GM10266 (cell line): Measurements from ENCODE around the gene NRDE2.

Source experiments
- DNase-seq: peaks from one replicate; pipeline ENCODE4 v3.0.0; 2012; ENCODE audit errors: extremely low spot score
- TF ChIP-seq, protein P1 (sequence below): IDR thresholded peaks from 2 replicates; pipeline ENCODE4 v1.5.1; 2012; ENCODE audit warnings: mild to moderate bottlenecking, low read depth; ENCODE audit not compliant: control insufficient read depth, insufficient read depth; ENCODE audit errors: missing control alignments

Gene NRDE2

DNA sequence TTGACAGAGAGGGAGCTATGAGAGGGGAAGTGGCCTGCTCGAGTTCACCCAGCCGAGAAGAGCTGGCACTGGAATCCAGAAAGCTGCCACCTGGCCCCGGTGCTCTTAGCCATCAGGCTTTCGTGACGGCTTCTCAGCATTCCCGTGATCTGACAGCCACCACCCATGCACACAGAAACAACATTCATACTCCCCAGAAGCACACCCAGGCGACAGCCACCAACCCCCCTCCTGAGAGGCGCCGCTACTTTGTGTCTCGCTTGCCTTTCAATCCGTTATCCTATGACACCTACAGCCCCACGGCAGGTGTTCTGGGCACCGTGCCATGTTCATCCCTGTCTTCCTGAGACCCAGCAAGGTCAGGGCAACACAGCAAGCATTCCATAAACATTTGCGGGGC, 44.0 kb downstream of the NRDE2 start:
- no peak for DNase-seq
- TF ChIP-seq, protein P1, sequence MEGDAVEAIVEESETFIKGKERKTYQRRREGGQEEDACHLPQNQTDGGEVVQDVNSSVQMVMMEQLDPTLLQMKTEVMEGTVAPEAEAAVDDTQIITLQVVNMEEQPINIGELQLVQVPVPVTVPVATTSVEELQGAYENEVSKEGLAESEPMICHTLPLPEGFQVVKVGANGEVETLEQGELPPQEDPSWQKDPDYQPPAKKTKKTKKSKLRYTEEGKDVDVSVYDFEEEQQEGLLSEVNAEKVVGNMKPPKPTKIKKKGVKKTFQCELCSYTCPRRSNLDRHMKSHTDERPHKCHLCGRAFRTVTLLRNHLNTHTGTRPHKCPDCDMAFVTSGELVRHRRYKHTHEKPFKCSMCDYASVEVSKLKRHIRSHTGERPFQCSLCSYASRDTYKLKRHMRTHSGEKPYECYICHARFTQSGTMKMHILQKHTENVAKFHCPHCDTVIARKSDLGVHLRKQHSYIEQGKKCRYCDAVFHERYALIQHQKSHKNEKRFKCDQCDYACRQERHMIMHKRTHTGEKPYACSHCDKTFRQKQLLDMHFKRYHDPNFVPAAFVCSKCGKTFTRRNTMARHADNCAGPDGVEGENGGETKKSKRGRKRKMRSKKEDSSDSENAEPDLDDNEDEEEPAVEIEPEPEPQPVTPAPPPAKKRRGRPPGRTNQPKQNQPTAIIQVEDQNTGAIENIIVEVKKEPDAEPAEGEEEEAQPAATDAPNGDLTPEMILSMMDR, result no peak

GRCh38 chr14:90281756-90282155, 50.0 kb downstream of the NRDE2 start:
- no peak for DNase-seq
- TF ChIP-seq, protein P1, result no peak

DNA sequence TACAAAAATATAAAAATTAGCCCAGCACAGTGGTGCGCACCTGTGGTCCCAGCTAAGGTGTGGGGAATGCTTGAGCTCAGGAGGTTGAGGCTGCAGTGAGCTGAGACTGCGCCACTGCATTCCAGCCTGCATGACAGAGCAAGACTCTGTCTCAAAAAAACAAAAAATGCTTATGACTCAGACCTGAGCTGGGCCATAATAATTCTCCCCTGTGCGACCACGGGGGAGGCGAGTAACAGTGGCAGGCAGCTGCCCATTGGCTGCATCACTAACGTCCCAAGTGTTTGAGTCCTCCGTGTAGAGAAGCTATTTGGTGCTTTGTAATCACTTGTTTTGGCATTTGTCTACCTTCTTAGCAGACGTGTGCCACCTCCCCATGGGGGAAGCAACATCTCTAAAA, 50.5 kb downstream of the NRDE2 start:
- TF ChIP-seq, protein P1, result no peak
- DNase-seq, result no peak

DNA sequence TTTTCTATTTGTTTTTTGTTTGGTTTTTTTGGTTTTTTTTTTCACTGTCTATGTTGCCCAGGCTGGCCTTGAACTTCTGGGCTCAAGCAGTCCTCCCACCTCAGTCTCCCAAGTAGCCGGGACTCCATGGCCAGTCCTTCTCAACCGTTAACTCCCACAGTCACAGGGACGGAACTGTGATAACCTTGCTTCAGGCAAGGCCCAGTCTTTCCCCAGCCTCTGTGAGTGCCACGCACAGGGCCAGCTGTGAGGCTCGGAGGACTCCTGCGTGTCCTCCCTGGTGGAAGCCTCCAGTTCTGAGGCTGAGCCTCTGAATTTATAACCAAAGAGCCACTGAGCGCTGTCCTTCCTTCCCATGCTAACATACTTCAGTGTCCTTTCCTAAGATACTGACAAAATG, 51.6 kb downstream of the NRDE2 start:
- TF ChIP-seq, protein P1, result no peak
- no peak for DNase-seq

DNA sequence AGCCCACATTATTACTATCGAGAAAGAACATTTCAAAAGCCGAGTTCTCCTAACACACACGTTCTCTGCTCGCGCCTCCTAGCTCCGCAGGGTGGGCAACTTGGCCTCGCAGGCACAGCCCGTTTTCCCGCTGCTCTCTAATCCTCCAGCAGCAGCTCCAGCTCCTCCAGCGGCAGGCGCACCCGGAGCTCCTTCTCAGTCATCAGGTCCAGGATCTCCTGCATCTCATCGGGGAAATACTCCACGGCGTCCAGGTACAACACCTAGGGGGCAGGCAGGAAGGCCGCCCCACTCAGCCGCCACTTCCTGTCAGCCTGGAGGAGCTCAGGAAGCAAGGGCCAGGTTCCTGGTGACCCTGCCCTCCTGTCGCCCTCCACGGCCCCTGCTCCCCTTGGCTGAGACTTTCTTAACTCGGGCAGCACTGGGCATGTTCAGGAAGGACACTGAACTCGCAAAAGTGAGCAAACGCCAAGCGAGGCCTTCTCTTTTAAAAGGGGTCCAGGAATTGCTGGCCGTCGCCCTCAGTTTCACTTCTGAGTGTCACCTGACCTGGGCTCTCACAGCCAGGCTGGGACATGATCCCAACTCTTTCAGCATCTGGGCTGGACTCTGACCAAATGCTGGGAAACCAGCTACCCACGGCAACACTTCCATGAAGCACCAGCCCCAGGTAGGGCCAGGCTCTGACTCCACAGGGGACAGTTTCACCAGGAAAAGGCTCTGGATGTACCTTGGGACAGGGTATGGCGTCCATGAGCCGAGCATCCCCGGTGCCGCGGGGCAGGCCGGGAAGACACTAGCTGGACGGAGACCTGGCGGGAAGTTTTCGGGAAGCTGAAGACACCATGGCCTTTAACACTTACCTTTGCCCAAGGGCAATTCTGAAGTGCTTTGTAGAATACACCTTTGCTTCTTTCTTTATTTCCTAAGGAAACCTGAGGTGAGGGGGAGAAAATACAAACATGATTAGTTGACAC, 53.3 kb downstream of the NRDE2 start:
- TF ChIP-seq, protein P1, result no peak
- no peak for DNase-seq

DNA sequence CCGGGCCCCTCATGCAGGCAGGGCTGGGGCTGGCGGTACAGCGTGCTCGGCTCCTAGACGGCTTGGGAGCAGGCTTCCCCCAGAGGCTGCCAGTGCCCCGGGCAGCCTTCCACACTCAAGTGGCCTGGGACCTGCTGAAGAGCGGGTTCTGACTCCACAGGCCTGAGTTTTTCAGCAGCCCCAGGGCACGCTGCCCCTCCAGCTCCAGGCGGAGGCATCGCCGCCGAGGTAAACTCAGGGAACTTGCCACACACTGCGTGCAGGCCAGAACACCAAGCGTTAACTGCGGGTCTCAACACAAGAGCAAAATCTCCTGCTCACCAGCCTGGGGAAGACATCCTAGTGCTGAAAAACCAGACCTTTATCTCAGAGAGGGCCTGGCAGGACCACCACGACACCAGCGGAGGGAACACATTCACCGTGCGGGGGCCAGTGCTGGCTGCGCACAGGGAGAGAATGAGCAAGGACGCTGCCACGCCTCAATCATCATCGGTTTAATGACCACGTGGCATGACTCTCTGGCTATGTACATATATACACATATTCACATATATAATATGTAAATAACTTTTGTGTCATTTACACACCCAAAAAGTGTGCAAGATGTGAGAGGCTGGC, 54.1 kb downstream of the NRDE2 start:
- TF ChIP-seq, protein P1, result no peak

More for the DNA sequence above, 54.1 kb downstream of the NRDE2 start:
- no peak for DNase-seq
